GM21576 (cell line): ENCODE results near the gene TMEM98.
"Not testable (repeated sequence)": the region's sequence is repeated elsewhere in the genome, so short reads cannot be mapped to it uniquely, and the experiment has no call there.

Experiments used
- ATAC-seq: cut with Tn5 transposase; IDR thresholded peaks from one replicate; pipeline ENCODE4 v1.9.1; 2021; ENCODE audit warnings: mild to moderate bottlenecking, moderate library complexity; ENCODE audit not compliant: unreplicated experiment

TMEM98 gene

DNA sequence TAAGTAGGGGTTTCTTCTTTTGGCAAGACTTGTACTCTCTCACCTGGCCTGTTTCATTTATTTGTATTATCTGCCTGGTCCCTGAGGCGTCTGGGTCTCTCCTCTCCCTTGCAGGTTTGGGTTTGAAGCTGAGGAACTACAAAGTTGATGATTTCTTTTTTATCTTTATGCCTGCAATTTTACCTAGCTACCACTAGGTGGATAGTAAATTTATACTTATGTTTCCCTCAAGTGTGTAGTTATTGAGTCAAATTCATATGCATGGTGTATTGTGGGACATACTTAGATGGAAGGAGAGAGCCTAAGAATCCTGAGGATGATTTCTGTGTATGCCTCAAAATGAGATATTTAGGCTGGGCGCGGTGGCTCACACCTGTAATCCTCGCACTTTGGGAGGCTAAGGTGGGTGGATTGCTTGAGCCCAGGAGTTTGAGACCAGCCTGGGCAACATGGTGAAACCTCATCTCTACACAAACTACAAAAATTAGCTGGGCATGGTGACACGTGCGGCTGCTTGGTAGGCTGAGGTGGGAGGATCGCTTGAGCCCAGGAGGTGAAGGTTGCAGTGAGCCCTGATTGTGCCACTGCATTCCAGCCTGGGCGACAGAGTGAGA is 13.6 kb downstream of the TMEM98 start:
- ATAC-seq, result no peak

GRCh38 chr17:32943206-32943605 is 15.3 kb downstream of the TMEM98 start:
- no peak for ATAC-seq

DNA sequence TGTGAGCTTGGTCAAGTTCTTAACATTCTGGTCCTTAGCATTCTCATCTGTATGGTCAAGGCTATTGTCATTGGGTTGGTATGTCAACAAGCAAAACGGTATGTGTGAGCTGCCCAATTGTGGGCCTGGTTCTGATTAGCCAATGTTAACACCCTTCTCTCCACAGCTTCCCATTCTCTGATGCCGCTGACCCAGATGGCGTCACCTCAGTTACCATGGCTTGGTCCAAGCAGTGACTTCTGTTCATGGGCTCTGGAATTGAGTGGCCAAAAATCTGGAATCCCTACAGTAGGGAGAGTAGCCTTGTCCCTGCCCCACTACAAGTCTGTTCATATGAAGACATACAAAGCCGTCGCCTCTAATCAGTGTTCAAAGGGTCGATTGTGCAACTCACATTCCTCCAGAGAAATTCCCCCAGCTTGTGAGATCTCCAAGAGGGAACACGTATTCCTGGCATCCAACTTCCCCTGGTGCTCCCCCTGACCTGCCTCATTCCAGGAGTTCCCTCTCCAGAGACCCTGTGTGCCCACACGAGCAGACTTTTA is 15.8 kb downstream of the TMEM98 start:
- ATAC-seq, result no peak

GRCh38 chr17:32944248-32945020 is 16.5 kb downstream of the TMEM98 start:
- ATAC-seq, result no peak

DNA sequence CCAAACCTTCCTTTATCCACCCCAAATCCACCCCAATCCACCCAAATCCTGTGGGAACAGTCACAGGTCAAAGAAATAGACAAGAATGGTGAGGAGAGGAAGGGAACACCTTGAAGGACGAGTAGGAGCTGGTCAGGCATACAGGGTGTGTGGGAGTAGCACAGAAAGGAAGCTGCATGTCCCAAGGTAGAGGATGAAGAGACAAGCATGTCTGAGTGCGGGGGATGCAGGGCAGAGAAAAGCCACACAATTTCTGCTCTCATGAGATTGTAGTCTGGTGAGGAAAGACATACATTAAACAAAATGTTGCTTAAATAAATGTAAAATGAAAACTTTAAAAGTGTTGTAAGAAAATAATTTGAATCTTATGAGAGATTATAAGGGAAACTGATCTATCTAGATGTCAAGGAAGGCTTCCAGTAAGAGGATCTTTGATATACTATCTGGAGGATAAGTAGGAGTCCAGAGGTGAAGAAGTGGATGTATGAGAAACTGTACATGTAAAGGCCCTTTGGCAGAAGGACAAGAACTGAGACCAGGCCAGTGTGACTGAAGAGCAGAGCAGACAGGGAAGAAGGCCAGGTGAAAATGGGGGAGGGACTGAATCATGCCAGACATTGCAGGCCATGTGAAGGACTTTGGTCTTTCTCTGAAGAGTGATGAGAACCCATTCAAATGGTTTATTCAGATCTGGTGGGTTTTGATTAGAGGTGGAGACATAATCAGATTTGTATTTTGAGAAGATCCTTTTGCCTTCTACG is 18.6 kb downstream of the TMEM98 start:
- no peak for ATAC-seq

DNA sequence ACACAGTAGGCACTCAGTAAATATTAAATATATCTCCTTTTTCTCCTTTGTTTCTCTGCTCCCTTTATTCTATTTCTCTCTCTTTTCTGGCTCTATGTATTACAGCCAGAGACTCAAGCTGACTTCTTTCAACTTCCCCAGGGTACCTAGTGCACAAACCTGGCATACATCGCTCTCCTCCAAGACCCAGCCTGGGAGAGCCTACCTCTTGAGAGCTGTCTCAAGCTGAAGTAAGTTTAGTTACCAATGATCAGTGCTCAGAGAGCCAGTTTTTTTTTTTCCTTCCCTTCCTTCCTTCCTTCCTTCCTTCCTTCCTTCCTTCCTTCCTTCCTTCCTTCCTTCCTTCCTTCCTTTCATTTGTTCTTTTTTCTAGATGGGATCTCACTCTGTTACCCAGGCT is 19.8 kb downstream of the TMEM98 start:
- ATAC-seq, result no peak

DNA sequence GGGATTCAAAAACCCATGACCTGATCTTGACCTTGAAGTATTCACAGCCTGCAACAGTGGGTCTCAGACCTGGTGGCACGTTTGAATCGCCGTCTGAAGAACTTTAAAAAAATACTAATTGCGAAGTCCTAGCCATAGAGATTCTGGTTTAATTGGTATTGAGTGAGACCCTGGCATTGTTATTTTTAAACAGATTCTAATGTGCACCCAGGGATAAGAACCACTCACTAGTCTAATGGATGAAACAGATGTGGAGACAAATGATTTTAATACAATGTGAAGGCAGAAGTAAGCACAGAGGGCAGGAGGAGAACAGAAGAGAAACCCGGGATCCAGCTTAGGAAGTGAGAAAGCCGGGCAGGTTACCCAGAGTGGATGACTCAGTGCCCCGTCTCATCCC is 21.2 kb downstream of the TMEM98 start:
- ATAC-seq, result no peak

- not testable (repeated sequence) for ATAC-seq
These were observed 24.5 kb downstream of the TMEM98 start for GRCh38 chr17:32952491-32952890.

DNA sequence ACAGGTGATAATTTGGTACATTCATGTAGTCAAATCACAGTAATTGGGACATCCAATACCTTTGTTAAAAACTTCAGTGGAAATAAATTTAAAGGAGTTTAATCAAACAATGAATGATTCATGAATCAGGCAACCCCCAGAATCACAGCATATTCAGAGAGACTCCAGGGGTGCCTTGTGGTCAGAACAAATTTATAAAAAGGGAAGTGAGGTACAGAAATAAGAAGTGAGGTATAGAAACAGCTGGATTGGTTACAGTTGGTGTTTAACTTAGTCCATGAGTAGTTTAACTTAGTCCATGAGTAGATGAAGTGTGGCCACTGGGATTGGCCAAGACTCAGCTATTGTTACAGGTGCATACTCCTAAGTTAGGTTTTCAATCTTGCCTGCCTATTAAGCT is 25.1 kb downstream of the TMEM98 start:
- no peak for ATAC-seq

GRCh38 chr17:32953857-32954256 is 25.9 kb downstream of the TMEM98 start:
- ATAC-seq, result no peak

GRCh38 chr17:32954477-32954876 is 26.5 kb downstream of the TMEM98 start:
- ATAC-seq, result no peak

- ATAC-seq, result no peak
These were observed 27.2 kb downstream of the TMEM98 start for GRCh38 chr17:32955155-32955554.

DNA sequence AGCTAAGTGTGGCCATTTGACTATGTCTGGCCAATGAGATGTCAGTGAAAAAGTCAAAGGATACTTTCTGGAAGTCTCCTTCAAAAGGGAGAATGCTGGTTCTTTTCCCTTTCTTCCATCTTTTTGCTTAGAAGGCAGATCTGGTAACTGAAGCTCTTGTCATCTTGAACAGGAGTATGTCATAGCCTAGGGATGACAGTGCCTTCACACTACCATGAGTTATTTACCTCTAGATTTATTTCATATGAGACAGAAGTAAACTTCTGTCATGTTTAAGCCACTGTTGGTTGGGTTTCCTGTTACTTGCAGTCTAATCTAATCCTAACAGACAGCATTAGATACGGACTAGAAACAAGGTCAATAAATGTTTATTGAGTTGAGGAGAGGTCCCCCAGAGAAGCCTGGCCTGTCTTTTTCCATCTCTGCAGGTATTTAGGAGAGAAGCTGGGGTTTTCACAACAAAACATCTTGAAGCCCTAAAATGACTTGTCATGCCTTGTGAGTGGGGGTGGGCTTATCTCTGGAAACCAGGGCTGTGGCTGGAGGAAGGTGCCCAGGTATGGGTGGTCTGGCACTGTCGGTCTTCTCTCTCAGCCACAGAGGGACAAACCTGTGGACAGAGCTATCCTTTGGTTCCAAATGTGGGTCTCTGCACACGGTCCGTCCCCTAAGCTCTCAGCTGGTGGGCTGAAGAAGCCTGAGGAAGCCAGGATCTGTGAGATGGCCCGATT is 28.5 kb downstream of the TMEM98 start:
- ATAC-seq, result no peak

- ATAC-seq, result no peak
These were observed 30.5 kb downstream of the TMEM98 start for GRCh38 chr17:32958418-32958817.

DNA sequence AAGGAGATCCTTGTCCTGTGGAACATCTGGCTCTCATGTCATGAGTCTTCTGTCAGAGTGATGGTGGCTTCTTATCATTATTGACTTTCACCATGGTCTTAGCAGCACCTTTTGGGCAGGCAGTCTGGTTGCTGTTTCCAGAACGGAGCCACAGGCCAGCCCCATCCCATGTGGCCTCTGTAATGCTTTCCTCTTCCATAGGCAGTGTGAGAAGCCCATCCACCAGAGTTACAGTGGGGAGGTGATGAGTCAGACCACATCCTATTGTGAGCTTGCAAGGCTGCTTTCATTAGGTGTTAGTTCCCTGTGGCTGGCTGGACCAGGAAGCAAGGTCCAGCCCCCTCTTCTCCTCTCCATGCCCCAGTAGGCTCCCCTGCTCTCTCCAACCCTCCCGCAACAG is 32.9 kb downstream of the TMEM98 start:
- ATAC-seq, result no peak

GRCh38 chr17:32962320-32962711 is 34.4 kb downstream of the TMEM98 start:
- ATAC-seq, result no peak

GRCh38 chr17:32964541-32964940 is 36.6 kb downstream of the TMEM98 start:
- ATAC-seq, result no peak

DNA sequence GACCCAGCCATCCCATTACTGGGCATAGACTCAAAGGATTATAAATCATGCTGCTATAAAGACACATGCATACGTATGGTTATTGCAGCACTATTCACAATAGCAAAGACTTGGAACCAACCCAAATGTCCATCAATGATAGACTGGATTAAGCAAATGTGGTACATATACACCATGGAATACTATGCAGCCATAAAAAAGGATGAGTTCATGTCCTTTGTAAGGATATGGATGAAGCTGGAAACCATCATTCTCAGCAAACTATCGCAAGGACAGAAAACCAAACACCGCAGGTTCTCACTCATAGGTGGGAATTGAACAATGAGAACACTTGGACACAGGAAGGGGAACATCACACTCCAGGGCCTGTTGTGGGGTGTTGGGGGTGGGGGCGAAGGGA is 41.3 kb downstream of the TMEM98 start:
- not testable (repeated sequence) for ATAC-seq

GRCh38 chr17:32970281-32970680 is 42.3 kb downstream of the TMEM98 start:
- no peak for ATAC-seq

DNA sequence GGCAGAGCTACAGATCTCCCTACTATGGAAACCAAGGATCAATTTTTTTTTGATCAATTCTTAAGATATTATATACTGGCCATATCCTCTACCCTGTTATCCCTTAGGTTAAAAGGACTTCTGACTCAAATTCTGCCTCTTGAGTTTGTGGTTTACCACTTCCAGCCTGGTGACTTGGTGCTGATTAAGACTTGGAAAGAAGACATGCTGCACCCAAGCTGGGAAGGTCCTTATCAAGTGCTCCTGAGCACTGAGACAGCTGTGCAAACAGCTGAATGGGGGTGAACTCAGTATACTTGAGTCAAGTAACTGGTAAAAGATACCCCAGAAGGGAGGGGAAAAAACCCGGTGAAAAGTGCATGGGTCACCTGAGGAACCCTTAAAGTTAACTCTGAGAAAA is 43.2 kb downstream of the TMEM98 start:
- ATAC-seq, result no peak

GRCh38 chr17:32976131-32976530 is 48.2 kb downstream of the TMEM98 start:
- no peak for ATAC-seq
